HG02623 (cell line): Measurements from ENCODE around the gene HTR3E.
"Not testable (repeated sequence)": the region's sequence is repeated elsewhere in the genome, so short reads cannot be mapped to it uniquely, and the experiment has no call there.

Experiments
- ATAC-seq: cut with Tn5 transposase; IDR thresholded peaks from one replicate; pipeline ENCODE4 v1.9.1; 2021; ENCODE audit warnings: moderate library complexity; ENCODE audit not compliant: unreplicated experiment

Gene HTR3E

GRCh38 chr3:184096811-184097383, at the start of gene HTR3E:
HTR3E (plus strand) TSS chr3:184097064; CDS start chr3:184097530, 466 bp downstream.
- ATAC-seq = no peak

- no peak for ATAC-seq
Observed at GRCh38 chr3:184050217-184050847, 46.5 kb upstream of the HTR3E start.

GRCh38 chr3:184052767-184053166, 44.1 kb upstream of the HTR3E start, which contains the start of gene HTR3C:
HTR3C (plus strand) TSS chr3:184053047; CDS start chr3:184053081, 34 bp downstream.
- no peak for ATAC-seq

- no peak for ATAC-seq
Observed at GRCh38 chr3:184058029-184058428, 38.8 kb upstream of the HTR3E start.

GRCh38 chr3:184059424-184059823, 37.4 kb upstream of the HTR3E start:
- no peak for ATAC-seq

GRCh38 chr3:184062637-184063036, 34.2 kb upstream of the HTR3E start:
- ATAC-seq = no peak

GRCh38 chr3:184066211-184066610, 30.7 kb upstream of the HTR3E start:
- ATAC-seq = no peak

- ATAC-seq = no peak
Observed at GRCh38 chr3:184067573-184068055, 29.2 kb upstream of the HTR3E start.

- no peak for ATAC-seq
Observed at GRCh38 chr3:184068344-184068743, 28.5 kb upstream of the HTR3E start.

GRCh38 chr3:184071142-184071541, 25.7 kb upstream of the HTR3E start:
- ATAC-seq = not testable (repeated sequence)

GRCh38 chr3:184073621-184074020, 23.2 kb upstream of the HTR3E start:
- no peak for ATAC-seq

GRCh38 chr3:184075901-184076300, 21.0 kb upstream of the HTR3E start:
- ATAC-seq = no peak

- ATAC-seq = no peak
Observed at GRCh38 chr3:184077881-184078280, 19.0 kb upstream of the HTR3E start.

GRCh38 chr3:184078851-184079250, 18.0 kb upstream of the HTR3E start:
- no peak for ATAC-seq

- ATAC-seq = no peak
Observed at GRCh38 chr3:184081116-184081830, 15.6 kb upstream of the HTR3E start.

GRCh38 chr3:184082034-184082433, 14.8 kb upstream of the HTR3E start:
- no peak for ATAC-seq

GRCh38 chr3:184082465-184082864, 14.4 kb upstream of the HTR3E start:
- ATAC-seq = no peak

GRCh38 chr3:184085389-184085852, 11.4 kb upstream of the HTR3E start:
- ATAC-seq = no peak

- ATAC-seq = no peak
Observed at GRCh38 chr3:184092199-184092598, 4.7 kb upstream of the HTR3E start.

GRCh38 chr3:184097556-184097955, 692 bp downstream of the HTR3E start:
- no peak for ATAC-seq

GRCh38 chr3:184099806-184100686, 3.2 kb downstream of the HTR3E start:
- ATAC-seq = no peak
